Kidney epithelial cell (primary cell): Measurements from ENCODE around the gene KIF18A. TPM values are rescaled to one million over a fixed set of nuclear protein-coding genes. Genes with fewer than 3 reads are reported as not detected.

ENCODE experiments used
- DNase-seq: peaks from one replicate; pipeline ENCODE4 v3.0.0-alpha.2; 2010; ENCODE audit warnings: low read depth
- H3K27me3 ChIP-seq: 2 replicates; pipeline ENCODE4 v1.6.0; 2011; ENCODE audit warnings: low read length; ENCODE audit not compliant: control insufficient read depth, insufficient read depth
- H3K36me3 ChIP-seq: 2 replicates; pipeline ENCODE4 v1.5.1; 2011; ENCODE audit warnings: low read length; ENCODE audit not compliant: control insufficient read depth, insufficient read depth
- H3K4me3 ChIP-seq: 2 replicates; pipeline ENCODE4 v1.5.1; 2011; ENCODE audit warnings: low read depth, mild to moderate bottlenecking, control low read depth, low read length
- CTCF ChIP-seq: IDR thresholded peaks from 2 replicates; pipeline ENCODE4 v1.5.1; 2011; ENCODE audit warnings: mild to moderate bottlenecking, moderate library complexity, low read length, control low read depth, inconsistent platforms; ENCODE audit not compliant: insufficient read depth, poor library complexity, severe bottlenecking
- total RNA-seq: library from RNA; depleted of rRNA; stranded (reverse); fragments of >200 nt; gene quantifications from 2 replicates; pipeline ENCODE4 v1.2.3, GENCODE V29; 2015

KIF18A gene
- total RNA-seq, 1 donor from 2014 or later, result 2.1 TPM

DNA sequence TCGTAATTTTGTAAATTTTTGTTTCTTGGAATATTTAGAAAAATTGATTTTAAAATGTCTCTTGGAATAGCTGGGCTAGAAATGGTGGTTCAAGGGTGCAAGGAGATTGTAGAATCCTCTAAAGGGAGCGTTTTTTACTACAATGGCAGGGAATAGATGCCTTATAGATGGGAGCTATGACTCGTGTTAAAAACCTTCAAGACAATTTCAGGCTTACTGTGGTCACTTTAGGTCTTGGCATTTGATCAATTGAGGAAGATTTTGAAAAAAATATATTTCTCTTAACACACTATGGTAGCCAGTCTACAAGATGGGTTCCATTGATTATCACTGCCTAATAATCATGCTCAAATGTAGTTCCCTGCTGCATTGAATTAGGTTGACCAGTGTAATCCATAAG lies 25.2 kb upstream of the KIF18A start:
- no peak for TF ChIP-seq CTCF
- no peak for DNase-seq
- no peak overlapping the region for H3K4me3 ChIP-seq
- H3K27me3 ChIP-seq, result no peaks in the 10 kb centered on the region
- no peaks in the 10 kb centered on the region for H3K36me3 ChIP-seq

DNA sequence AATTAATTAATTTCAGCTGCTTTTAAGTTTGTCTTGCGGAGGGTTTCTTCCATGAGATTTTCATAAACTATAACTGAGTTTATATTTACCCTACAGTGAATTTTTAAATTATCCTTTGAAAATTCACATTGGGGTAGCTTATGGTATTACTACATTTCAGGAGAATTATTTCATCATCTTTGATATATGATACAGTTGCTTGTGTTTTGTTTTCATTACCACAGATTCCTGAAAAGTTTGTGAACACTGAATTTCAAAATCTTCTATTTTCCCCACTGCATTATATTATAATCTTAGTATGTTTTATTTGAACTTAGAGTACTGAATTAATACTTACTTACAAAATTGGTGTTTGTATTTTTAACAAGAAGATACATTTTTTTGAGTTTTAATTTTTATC lies 24.6 kb upstream of the KIF18A start:
- Histone ChIP-seq H3K27me3 (no peaks in the 10 kb centered on the region), H3K36me3 (no peaks in the 10 kb centered on the region), H3K4me3 (no peak overlapping the region)
- no peak for TF ChIP-seq CTCF
- DNase-seq, result no peak

DNA sequence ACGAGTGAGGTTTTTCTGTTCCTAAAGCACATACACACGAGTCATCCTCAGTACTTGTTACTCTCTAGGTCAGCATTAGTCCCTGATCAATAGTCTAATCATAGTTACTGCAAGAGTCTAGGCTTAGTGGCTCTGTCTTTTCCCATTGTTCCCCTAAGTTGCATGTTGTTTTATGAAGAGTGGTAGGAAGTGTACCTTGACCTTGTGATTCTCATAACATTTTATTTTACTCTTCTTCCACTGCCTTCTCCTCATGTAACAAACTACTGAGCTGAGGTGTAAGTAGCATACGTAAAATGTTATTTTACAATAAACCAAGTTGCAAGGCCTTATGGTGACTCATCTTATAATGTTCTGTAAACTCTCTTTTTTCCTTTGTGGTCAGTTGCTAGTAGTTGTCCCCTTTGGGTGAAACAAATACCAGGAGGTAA lies 15.2 kb upstream of the KIF18A start:
- no peak for TF ChIP-seq CTCF
- DNase-seq, result no peak

GRCh38 chr11:28117712-28118111 lies 9.8 kb upstream of the KIF18A start:
- no peak for DNase-seq
- Histone ChIP-seq H3K4me3 (no peak overlapping the region), H3K27me3 (no peaks in the 10 kb centered on the region), H3K36me3 (peaks cover 1% of the 10 kb centered on the region)
- TF ChIP-seq CTCF, result no peak

More for the DNA sequence above, 15.2 kb upstream of the KIF18A start:
- H3K4me3 ChIP-seq, result no peak overlapping the region
- no peaks in the 10 kb centered on the region for H3K27me3 ChIP-seq
- H3K36me3 ChIP-seq, result no peaks in the 10 kb centered on the region

DNA sequence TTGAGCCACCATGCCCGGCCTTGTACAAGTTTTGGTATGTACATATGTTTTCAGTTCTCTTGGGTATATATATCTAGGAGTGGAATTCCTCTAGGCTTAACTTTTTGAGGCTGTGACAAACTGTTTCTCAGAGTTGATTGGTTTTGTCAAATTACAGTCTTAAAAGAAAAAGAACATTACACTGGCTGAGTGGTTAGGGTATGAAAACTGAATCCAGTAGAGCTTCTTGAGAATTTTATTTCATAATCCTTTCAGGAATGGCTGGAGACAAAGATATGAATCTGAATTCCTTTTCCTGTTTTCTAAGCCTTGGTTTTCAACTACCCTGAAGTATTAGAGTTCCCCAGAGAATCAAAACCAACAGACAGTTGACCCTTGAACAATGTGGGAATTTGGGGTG lies 6.8 kb upstream of the KIF18A start:
- DNase-seq, result no peak
- Histone ChIP-seq H3K36me3 (peaks cover 1% of the 10 kb centered on the region), H3K4me3 (no peak overlapping the region), H3K27me3 (no peaks in the 10 kb centered on the region)
- TF ChIP-seq CTCF, result no peak

- peaks cover 1% of the 10 kb centered on the region for H3K36me3 ChIP-seq
- H3K4me3 ChIP-seq, result no peak overlapping the region
- DNase-seq, result no peak
- no peak for TF ChIP-seq CTCF
- H3K27me3 ChIP-seq, result no peaks in the 10 kb centered on the region
Observed at GRCh38 chr11:28114116-28114515, 6.2 kb upstream of the KIF18A start.
